ENCODE results near the gene PKD1L1.

Gene PKD1L1

GRCh38 chr7:47726047-47726726 lies 222.1 kb downstream of the PKD1L1 start:
- no peak for DNase-seq

DNA sequence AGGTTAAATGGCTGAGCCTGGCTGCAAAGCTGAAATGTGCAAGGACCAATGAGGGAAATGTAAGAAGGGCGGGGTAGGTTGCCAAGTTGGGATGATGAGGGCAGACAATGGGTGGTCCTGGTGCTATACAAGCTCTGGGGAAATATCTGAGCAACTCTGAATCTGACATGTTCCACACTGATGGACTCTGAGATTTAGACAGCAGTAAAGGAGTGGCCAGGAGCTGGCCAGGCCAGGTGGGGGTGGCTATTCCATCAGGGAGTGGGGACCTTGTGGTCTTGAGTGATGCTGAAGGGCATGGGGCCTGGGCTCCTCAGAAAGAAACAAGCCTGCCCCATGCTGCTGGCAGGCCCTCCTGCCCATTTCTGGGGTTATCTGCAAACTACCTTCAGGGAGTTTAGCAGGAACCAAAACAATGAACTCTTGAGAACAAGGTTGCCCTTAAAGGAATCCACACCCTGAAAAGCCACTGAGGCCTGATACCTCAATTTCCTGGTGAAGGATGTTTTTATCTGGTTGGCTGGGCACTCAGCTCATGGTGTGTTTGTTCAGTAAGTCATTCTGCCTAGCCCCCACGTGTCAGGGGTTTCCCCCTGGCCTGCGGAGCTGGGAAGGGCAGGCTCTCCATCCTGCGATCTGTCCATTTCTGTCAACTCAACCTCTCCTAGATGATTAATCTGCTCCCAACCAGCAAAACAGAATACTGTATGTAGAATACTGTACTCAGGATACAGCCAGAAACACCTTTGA lies 223.1 kb downstream of the PKD1L1 start:
- DNase-seq, result no peak

Measured in hematopoietic multipotent progenitor cell treated with erythropoietin and hydrocortisone succinate and interleukin-3 and kit ligand, for 4 days (in vitro differentiated cells).